GM18873 (cell line): ENCODE data around the gene PLEKHM2.
"Not testable (repeated sequence)": the region's sequence is repeated elsewhere in the genome, so short reads cannot be mapped to it uniquely, and the experiment has no call there.

Source experiments
- ATAC-seq: cut with Tn5 transposase; IDR thresholded peaks from one replicate; pipeline ENCODE4 v1.9.1; 2021; ENCODE audit warnings: mild to moderate bottlenecking, moderate library complexity, moderate number of reproducible peaks; ENCODE audit not compliant: unreplicated experiment, low FRiP score

The PLEKHM2 gene

GRCh38 chr1:15684042-15684461 is at the start of gene PLEKHM2:
PLEKHM2 (plus strand) TSS chr1:15684320; CDS start chr1:15684559, 239 bp downstream.
- ATAC-seq: no peak

- ATAC-seq: no peak
These were observed 47.7 kb upstream of the PLEKHM2 start for GRCh38 chr1:15636436-15636835.

DNA sequence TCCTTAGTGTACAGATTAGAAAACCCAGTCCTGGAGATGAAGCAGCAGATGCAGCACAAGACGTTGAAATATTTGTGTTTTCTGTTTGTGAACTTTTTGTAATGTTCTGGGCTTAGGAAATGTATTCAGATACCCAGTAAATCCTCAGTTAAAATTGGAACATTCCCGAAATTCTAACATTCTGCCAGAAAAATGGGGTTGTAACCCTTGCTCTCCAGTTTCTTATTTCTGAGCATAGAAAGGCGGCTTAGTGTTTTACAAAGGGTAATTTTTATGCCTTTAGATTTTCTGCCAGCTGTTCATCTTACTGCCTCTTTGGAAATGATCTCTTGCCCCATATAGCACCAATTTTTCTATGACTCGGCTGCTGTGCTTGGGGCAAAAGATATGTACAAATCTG is 46.3 kb upstream of the PLEKHM2 start:
- ATAC-seq: no peak

GRCh38 chr1:15639262-15639661 is 44.9 kb upstream of the PLEKHM2 start:
- ATAC-seq: no peak

GRCh38 chr1:15639931-15640330 is 44.2 kb upstream of the PLEKHM2 start:
- ATAC-seq: no peak

DNA sequence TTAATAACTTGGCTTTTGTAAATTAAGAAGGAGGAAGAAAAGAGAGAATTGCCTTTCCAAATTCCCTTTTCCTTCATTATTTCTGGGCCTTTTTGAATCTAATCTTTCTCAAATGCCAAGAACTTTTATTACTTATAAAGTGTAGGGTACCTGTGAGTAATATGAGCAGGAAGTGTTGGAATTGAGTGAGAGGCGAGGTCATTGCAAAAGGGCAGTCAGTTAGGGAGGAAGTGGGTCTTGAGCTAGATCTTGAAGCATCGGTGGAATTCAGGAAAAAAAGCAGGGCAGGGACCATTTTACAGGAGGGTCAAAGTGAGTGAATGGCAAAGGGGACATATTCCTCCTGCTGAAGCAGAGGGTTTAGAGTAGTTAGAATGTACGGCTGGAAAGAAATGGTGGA is 43.5 kb upstream of the PLEKHM2 start:
- no peak for ATAC-seq

DNA sequence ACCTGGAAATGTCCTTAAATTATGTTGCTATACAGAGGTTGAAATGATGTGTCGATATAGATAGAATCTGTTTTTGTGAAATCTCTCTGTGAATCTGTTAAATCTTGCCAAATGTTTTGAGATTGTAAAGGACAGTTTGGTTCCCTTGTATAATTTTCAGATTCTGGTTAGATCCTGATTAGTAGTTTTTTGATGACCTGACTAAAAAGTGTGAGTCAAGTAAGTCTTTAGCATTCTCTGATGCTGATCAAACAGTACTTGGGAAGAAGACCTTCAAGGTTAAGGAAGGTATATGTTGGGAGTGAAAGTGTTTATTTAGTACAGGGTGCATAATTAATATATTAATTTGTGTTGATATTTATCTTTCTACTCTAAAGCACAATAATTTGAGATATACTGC is 34.2 kb upstream of the PLEKHM2 start:
- ATAC-seq: no peak

DNA sequence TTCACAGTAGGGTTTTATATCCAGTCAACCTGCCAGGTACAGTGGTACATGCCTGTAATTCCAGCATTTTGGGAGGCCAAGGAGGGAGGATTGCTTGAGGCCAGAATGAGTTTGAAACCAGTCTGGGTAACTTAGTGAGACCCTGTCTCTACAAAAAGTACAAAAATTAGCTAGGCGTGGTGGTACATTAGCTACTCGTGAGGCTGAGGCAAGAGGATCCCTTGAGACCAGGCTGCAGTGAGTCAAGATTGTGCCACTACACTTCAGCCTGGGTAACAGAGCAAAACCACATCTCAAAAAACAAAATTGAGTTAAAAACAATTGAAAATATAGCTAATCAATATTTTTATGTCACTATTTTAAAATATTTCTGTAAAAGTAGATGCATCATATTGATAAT is 33.7 kb upstream of the PLEKHM2 start:
- no peak for ATAC-seq

DNA sequence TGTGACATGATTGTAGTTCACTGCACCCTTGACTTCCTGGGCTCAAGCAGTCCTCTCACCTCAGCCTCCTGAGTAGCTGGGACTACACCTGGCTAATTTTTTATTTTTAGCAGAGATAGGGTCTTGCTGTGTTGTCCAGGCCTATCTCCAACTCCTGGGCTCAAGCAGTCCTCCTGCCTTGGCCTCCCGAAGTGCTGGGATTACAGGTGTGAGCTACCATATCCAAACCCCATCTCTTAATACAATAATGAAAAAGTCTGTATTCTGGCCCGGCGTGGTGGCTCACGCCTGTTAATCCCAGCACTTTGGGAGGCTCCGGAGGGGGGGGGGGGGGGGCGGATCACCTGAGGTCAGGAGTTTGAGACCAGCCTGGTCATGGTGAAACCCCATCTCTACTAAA is 32.0 kb upstream of the PLEKHM2 start:
- not testable (repeated sequence) for ATAC-seq

DNA sequence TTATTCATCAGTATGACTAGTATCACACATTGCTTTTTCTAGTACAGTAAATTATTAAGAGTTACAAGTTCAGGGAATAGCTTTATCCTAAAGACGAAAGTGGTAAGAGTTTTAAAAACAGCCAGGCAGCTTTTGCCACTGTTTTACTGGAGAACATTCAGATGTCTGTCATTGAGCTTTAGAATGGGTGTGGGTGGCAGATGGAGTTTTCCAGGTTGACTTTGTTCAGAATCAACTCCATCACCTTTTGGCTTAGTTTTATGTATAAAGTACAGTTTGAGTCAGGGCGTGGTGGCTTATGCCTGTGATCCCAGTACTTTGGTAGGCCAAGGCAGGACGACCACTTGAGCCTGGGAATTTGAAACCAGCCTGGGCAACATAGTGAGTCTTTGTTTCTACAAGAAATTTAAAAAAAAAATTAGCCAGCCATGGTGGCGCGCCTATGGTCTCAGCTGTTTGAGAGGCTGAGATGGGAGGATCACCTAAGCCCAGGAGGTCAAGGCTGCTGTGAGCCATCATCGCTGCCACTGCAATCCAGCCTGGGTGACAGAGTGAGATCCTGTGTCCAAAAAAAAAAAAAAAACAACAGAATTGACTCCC is 29.9 kb upstream of the PLEKHM2 start:
- no peak for ATAC-seq

DNA sequence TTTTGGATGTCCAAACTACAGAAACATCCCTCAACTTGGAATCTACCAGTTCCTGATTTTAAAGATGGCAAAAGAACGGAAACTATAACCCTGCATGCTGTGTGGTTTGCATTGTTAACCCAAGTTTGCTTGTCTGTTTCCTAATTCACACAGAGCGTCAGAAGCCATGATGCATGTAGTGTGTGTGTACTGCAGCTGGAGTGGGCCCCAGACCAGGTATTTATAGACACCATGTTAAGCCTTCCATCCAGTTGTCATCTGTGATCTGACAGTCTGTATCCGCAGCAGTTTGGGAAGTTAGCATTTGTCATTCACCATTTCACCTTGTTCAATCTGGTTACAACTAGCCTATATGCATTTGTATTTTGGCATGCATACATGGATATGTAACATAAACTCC is 27.7 kb upstream of the PLEKHM2 start:
- no peak for ATAC-seq

DNA sequence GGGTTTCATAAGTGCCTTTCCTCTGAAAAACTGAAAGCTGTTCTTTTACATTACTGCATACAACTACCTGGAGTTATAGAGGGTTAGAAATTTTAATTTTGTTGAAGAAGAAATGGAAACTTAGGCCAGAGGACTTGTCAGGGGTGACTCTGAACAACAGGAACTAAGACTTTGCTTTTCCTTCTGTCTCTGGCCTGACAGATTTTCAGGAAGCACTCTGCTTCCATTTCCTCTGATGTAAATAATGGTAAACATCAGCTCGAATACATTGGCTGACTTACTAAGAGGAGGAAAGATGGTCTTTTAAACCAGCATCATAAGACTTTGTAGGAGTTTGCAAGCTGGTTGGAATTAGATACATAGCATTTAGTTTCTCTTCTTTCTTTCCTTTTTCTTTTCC is 27.1 kb upstream of the PLEKHM2 start:
- ATAC-seq: no peak

- ATAC-seq: no peak
These were observed 24.0 kb upstream of the PLEKHM2 start for GRCh38 chr1:15660151-15660550.

- ATAC-seq: no peak
These were observed 21.6 kb upstream of the PLEKHM2 start for GRCh38 chr1:15662477-15662876.

DNA sequence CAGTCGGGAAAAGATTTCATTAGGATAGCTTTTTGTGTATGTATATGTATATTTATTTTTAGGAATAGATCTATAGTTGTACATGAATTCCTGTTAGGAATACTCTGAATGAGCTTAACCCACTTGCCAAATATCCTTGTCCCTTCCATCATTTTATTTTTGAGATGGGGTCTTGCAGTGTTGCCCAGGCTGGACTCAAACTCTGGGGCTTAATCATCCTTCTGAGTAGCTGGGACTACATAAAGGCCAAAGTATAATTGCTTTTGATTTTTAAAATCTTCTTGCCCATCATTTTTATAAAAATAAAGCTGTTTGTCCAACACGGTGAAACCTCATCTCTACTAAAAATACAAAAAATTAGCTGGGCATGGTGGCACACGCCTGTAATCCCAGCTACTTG is 20.2 kb upstream of the PLEKHM2 start:
- ATAC-seq: no peak

DNA sequence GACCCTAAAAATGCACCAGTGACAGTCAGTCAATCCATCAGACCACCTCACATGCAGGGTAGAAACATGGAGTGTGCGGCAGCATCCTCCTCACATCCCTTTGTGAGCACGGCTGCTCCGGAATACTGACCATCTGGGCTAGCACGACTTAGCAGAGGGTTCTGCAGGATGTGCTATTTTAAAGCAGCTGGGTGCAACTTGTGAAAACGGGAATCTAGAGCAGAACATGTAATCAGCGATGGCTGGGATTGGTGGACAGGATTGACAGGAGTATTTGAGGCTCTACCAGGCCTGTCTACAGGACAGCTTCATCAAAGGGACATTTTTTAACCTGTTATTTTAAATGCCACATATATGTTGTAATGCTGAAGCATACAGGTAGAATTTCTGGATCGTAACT is 16.8 kb upstream of the PLEKHM2 start:
- no peak for ATAC-seq

- no peak for ATAC-seq
These were observed 15.9 kb upstream of the PLEKHM2 start for GRCh38 chr1:15668089-15668754.

- no peak for ATAC-seq
These were observed 15.0 kb upstream of the PLEKHM2 start for GRCh38 chr1:15669074-15669473.

- no peak for ATAC-seq
These were observed 14.3 kb upstream of the PLEKHM2 start for GRCh38 chr1:15669864-15670263.

DNA sequence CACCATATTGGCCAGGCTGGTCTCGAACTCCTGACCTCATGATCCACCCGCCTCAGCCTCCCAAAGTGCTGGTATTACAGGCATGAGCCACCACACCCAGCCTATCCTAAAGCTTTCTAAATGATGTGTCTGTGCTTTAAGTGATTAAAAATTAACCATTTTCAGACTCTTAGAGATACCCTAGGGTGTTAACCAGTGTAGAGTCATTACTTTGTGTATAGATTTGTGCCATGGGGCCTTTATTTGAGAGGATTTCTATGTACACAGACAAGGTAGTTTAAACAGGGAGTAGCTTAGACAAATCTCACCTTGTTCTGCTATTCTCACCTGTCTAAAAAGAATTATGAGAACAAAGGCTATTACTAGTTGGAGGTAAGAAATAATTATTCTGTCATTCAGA is 12.7 kb upstream of the PLEKHM2 start:
- ATAC-seq: no peak

- no peak for ATAC-seq
These were observed 9.5 kb upstream of the PLEKHM2 start for GRCh38 chr1:15674386-15675159.

- ATAC-seq: no peak
These were observed 8.1 kb upstream of the PLEKHM2 start for GRCh38 chr1:15676010-15676409.
